ENCODE measurements around the gene STMN3.
A peak's percentile ranks its signal among the peaks of the same experiment; 100 is the strongest.

Gene STMN3

GRCh38 chr20:63628246-63628975, 24.8 kb downstream of the STMN3 start:
- Histone ChIP-seq H3K27me3 (ENCODE audit: insufficient read depth, poor library complexity, severe bottlenecking) (no peaks in the 10 kb centered on the region), H3K4me3 (replicated peaks; ENCODE audit: insufficient read depth, low read length) (peak overlapping the region; percentile 78), H3K27ac (replicated peaks) (peak overlapping the region; percentile 97)
- TF ChIP-seq REST (IDR thresholded peaks at IDR 0.05; ENCODE audit: insufficient replicate concordance, low read depth) (peak; percentile 78), POLR2AphosphoS5 (IDR thresholded peaks at IDR 0.05; ENCODE audit: low read depth) (peak; percentile 83), GABPA (IDR thresholded peaks at IDR 0.05; ENCODE audit: low read depth) (peak; percentile 91), SPI1 (IDR thresholded peaks at IDR 0.05; ENCODE audit: borderline replicate concordance, low read depth) (peak; percentile 42; the same call in 1 of the 2 replicates)
- TF ChIP-seq, protein P1, sequence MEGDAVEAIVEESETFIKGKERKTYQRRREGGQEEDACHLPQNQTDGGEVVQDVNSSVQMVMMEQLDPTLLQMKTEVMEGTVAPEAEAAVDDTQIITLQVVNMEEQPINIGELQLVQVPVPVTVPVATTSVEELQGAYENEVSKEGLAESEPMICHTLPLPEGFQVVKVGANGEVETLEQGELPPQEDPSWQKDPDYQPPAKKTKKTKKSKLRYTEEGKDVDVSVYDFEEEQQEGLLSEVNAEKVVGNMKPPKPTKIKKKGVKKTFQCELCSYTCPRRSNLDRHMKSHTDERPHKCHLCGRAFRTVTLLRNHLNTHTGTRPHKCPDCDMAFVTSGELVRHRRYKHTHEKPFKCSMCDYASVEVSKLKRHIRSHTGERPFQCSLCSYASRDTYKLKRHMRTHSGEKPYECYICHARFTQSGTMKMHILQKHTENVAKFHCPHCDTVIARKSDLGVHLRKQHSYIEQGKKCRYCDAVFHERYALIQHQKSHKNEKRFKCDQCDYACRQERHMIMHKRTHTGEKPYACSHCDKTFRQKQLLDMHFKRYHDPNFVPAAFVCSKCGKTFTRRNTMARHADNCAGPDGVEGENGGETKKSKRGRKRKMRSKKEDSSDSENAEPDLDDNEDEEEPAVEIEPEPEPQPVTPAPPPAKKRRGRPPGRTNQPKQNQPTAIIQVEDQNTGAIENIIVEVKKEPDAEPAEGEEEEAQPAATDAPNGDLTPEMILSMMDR (IDR thresholded peaks at IDR 0.05; ENCODE audit: insufficient read depth, low read length) = no peak
- peak; percentile 72 to 92 for DNase-seq (ENCODE audit: low read depth in 1 of 2, low spot score in 1 of 2)

DNA sequence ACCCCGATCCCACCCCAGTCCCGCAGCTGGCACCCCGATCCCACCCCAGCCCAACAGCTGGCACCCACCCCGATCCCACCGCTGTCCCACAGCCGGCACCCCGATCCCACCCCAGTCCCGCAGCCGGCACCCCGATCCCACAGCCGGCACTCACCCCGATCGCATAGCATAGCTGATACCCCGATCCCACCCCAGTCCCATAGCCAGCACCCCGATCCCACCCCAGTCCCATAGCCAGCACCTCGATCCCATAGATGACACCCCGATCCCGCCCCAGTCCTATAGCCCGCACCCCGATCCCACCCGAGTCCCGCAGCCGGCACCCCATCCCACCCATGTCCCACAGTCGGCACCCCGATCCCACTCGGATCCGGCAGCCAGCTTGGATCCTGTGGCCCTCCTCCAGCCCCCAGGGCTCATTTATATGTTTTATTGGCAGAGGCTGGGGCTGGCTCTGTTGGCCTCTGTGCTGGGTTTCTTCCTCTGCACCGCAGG, 25.4 kb downstream of the STMN3 start:
- no peaks in the 10 kb centered on the region for H3K27me3 ChIP-seq (ENCODE audit: insufficient read depth, poor library complexity, severe bottlenecking)
- DNase-seq (ENCODE audit: low read depth in 1 of 2, low spot score in 1 of 2) = no peak
- TF ChIP-seq GABPA (IDR thresholded peaks at IDR 0.05; ENCODE audit: low read depth) (no peak), POLR2AphosphoS5 (IDR thresholded peaks at IDR 0.05; ENCODE audit: low read depth) (no peak), REST (IDR thresholded peaks at IDR 0.05; ENCODE audit: insufficient replicate concordance, low read depth) (no peak), SPI1 (IDR thresholded peaks at IDR 0.05; ENCODE audit: borderline replicate concordance, low read depth) (no peak)
- TF ChIP-seq, protein P1 (IDR thresholded peaks at IDR 0.05; ENCODE audit: insufficient read depth, low read length) = no peak
- H3K27ac ChIP-seq (replicated peaks) = peak overlapping the region; percentile 97
- peak overlapping the region; percentile 78 for H3K4me3 ChIP-seq (replicated peaks; ENCODE audit: insufficient read depth, low read length)

GRCh38 chr20:63627129-63627750, 26.0 kb downstream of the STMN3 start:
- peak; percentile 54 for TF ChIP-seq REST (IDR thresholded peaks at IDR 0.05; ENCODE audit: insufficient replicate concordance, low read depth)
- no peak for TF ChIP-seq GABPA (IDR thresholded peaks at IDR 0.05; ENCODE audit: low read depth)
- peak; percentile 90 for TF ChIP-seq POLR2AphosphoS5 (IDR thresholded peaks at IDR 0.05; ENCODE audit: low read depth)
- TF ChIP-seq SPI1 (IDR thresholded peaks at IDR 0.05; ENCODE audit: borderline replicate concordance, low read depth) = no peak
- DNase-seq (ENCODE audit: low read depth in 1 of 2, low spot score in 1 of 2) = peak; percentile 87 to 94
- H3K27me3 ChIP-seq (ENCODE audit: insufficient read depth, poor library complexity, severe bottlenecking) = no peaks in the 10 kb centered on the region
- peak overlapping the region; percentile 78 for H3K4me3 ChIP-seq (replicated peaks; ENCODE audit: insufficient read depth, low read length)
- peak overlapping the region; percentile 97 for H3K27ac ChIP-seq (replicated peaks)
